ENCODE results near the gene ABCB11. TPM values are rescaled to one million over a fixed set of nuclear protein-coding genes. Genes with fewer than 3 reads are reported as not detected.
"Not testable (repeated sequence)": the region's sequence is repeated elsewhere in the genome, so short reads cannot be mapped to it uniquely, and the experiment has no call there.

Gene ABCB11
- polyA plus RNA-seq (ENCODE audit: insufficient read length), result not detected

DNA sequence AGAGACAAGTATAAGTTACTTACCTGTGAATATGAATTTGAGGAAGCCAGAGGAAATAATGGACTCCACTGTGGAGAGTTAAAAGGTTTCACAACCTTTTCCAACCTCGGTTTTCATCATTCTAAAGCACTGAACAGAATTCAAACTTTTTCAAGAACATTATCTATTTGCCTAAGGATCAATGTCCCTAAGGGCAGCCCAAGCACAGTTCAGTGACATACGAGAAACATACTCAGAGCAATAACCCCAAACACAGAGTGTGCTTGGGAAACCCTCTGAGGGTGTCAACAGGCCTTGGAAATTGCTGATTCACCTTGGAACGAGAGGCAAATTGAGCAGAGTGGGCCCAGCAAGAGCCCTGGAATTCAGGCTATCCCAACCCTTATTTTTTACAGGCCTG lies at the start of gene ABCB11:
TSS of gene ABCB11 (minus strand) at position 123 of the 400 bp plus-strand sequence. CDS start 13,199 bp downstream, outside the sequence.
- DNase-seq (ENCODE audit: low read depth), result no peak

DNA sequence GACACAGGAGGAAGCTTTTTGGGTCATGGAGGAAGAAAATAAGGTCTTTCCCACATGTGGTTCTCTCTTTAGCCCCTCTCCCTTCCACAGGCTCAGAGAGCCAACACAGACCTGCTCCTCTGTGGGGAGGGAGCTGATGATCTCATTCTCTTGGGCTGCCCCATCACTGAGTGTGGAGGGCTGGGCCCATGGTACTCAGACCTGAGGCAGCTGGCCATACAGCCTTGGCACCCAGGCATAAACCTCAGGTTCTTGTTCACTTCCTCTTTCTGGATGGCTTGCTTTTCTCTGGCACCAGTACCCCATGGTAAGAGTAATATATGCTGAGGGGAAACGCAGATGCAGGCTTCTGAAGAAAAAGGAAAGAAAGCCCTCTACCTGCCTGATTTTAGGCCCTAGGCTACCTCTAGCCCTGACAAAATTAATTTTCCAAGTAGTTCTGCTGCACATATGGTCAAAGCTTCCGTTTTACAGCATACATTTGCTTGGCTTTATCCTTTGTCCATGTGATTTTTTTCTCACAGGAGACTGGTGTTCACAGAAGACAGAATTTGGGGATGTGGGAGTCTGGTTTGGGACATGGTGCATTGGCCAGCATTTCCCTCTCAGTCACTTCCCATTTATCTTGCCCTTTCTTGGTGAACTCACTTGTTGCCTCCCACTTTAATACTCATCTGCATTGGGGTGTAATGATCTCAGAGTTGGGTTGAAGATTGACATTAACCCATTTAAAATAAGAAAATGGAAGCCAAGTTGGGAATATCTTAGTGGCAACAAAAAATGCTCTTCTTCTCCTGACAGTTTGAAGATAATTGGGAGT lies 49.3 kb upstream of the ABCB11 start:
- DNase-seq (ENCODE audit: low read depth), result no peak

DNA sequence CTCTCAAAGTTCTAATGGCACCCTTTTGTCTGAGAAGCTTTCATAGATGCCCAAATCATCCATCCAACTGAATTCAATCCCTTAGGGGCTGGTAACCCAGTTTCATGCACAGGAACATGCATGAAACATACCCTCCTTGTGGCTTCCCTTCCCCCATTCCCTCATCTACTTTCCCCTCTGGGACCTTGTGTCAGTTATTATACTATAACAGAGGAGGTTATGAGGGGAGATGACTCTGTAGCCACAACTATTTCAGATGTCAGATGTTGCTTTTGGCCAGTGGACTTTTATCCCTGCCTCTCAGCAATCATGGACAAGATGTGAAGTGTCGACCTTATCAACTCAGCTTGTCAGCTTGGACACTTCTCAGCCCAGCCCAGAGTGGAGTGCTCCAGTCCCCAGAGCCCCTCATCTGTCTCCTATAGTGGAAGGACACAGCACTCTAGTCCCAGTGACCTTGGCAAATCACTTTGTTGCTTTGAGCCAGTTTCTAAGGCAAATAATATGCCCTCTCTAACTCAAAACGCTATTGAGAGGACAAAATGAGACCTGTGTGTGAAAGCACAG lies 46.6 kb upstream of the ABCB11 start:
- no peak for DNase-seq (ENCODE audit: low read depth)

DNA sequence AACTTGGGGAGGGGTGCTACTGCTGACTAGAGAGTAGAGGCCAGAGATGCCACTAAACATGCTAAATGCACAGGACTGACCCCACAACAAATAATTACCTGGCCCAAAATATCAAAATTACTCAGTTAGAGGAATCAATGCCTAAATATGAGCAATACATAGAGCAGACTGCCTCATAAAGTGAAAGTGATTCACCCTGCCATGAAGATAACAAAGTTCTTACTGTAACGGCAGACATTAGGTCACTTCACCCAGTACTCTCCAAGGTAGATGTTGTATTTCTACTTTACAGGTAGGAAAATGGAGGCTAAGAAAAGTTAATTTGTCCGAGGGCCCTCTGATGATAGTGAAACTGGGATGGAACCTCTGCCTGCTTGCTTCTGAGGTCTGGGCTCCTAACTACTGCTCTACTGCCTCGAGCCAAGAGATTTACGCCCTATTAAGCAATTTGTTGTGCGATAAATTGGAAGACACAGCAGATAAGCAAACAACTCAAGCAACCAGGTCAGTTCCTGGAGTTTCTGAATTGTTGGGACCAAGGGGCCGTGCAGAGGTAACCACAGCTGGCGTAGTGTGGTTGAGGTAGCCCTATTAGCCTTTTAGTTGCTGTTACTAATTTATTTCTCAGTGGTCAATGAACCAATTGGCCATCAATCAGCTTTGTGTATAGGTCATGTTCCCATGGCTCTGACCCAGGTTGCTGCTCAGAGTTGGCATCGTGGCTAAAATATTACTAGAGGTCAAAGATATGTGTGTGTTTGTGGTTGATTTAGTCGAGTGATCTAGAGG lies 43.0 kb upstream of the ABCB11 start:
- no peak for DNase-seq (ENCODE audit: low read depth)

DNA sequence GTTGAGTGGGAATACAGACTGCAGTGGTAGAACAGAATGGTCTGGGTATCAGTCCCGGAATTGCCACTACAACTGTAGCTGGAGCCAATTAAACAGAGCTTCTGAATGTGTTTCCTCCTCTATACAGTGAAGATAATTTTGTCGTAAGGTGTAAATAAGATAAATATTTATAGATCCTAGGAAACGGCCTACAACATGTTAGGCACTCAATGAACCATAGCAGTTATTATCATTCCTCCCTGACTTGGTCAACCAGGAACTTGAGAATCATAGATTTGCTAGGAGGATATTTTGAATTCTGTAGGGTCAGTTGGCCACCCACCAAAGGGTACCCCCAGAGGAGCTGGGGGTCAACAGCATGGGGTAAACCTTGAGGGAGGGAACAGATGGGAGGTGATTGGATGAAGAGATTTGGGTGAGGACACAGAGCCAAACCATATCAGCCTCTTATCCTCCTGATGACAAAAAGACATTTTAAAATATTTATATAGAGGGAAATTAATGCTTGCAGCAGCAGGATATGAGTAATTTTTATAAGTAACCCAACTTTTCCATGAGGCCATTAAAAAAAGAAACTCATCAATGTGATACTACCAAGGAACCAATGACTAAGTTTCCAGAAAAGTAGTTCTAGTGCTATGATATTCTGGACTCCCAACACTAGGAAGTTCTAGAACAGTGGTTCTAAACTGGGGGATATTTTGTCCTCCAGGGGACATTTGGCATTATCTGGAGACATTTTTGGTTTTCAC lies 42.3 kb upstream of the ABCB11 start:
- DNase-seq (ENCODE audit: low read depth), result no peak

DNA sequence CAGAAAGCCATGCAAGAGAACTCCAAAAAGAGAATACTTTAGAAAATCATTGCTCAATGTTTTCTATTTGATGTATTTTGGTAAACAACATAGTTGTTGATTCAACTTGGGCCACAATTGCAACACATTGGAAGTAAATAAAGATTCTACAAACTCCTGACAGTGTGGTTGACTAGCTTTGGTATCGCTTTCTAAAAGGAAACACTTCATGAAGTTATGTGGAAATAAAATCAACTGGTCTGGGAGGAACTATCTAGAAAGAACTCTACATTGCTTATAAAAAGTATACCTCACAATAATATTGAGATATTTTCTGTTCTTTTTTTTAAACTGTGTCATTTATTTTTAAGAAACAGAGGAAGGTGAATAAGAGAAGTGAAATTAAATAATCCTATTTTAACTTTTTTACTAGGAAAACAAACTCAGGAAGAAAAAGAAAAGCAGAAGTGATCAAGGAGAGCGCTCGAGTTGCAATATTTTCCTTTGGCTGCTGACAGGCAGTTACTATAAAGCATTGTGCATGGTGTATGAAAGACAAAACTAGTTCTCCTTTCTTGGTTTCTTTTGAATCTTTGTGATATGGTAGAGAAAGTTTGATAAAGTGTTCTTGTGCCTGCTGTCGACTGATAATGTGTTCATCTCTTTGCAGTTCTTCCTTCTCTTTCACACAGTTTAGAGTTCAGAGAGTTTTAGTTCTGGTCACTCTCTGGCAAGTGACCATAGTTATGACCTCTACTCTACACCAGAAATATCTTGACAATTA lies 41.2 kb upstream of the ABCB11 start:
- no peak for DNase-seq (ENCODE audit: low read depth)

DNA sequence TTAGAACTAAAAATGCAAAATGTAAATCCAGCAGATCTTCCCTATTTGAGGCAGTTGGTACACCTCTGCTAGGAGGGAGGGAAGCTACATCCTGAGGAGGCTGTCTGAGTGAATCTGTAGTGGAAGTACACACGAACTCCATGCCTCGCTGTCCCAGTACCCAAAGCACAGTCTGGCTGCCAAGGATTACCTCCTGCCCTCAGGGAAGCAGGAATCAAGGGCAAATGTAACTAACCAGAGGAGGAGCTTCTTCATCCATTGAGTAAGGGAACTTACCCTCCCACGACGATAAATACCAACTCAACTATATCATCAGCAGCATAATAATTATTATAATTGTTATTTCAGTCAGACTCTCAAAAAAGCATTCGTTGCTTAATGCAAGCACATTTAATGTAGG lies 40.3 kb upstream of the ABCB11 start:
- DNase-seq (ENCODE audit: low read depth), result no peak

DNA sequence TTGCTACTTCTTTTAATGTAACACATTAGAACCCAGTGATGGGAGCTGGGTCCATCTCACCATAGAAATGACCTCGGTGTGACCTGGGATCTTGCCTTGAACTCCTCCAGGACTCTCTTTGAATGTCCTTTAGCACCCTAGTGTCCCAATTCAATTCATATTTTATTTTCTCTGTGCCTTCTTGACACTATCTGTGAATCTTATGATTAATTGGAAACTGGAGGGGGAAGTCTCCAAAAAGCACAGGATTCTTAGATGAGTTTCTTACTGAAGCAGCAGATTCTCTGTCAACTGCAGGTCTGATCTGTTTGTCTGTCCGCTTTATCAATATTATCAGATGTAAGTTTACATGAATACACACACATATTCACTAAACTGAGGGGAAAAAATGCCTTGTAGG lies 38.7 kb upstream of the ABCB11 start:
- DNase-seq (ENCODE audit: low read depth), result no peak

DNA sequence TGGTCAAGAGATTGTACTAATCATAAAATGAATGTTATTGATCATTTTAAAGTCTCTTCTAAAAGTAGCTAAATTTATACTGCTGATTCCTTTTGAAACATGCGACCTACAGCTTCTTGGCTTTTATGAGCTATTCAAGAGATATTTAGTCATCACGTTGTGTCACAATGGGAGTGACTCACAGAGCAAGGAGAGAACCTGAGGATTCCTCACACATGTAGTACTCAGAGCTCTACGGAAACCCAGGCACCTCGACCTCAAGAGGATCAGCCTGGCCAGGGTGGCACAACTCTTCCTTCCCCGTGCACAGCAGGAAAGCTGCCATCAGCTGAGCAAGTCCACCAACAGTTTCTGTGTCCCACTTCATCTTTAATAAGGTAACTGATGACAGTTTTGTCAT lies 38.2 kb upstream of the ABCB11 start, which contains the start of gene DHRS9:
TSS of gene DHRS9 (plus strand) at position 223 of the 400 bp plus-strand sequence. CDS start 12,019 bp downstream, outside the sequence.
- DNase-seq (ENCODE audit: low read depth), result no peak

DNA sequence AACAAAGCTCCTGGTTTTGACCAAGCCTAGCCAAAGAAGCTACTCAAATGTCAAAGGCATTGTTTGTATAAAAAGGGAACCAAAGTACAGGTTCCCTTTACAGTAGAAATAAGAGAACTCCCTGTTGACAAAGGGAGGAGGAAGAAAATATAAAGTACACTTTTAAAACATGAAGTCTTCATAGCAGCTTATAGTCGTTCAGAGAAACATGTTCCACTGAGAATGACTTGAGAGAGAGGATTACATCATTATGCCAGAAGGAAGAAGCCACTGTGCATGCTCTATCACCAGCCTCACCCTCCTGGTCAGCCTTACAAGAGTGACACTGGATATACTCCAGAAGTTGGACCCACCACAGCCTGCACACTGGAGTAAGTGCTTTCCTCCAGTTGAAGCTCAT lies 35.8 kb upstream of the ABCB11 start:
- DNase-seq (ENCODE audit: low read depth), result no peak

DNA sequence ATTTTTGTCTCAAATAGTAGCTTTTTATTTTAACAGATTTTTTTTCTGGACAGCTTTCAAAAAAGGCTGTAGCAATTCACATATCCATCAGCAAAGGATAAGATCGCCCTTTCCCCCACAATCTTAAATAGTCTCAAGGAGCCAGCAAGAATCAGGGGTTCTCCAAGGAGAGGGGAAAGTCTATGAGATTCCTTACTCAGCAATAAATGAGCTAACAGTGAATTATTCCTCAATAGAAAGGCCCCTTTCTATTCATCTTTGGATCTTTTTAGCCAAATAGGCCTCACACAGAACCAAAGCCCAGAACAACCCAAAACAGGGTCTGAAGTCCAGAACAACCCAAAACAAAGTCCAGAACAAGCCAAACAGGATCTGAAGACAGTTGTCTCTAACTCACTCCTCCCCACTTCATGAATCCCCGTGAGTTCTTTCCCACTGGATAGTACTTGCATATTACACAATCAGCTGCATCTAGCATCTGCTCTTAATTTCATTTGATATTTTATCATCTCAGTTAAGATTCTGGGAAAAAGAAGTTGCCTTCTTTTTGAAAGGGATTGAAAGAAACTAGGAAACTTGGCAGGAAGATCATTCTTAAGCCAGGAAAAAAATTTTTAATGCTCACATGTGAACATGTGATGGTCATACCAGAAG lies 34.9 kb upstream of the ABCB11 start:
- DNase-seq (ENCODE audit: low read depth), result no peak

DNA sequence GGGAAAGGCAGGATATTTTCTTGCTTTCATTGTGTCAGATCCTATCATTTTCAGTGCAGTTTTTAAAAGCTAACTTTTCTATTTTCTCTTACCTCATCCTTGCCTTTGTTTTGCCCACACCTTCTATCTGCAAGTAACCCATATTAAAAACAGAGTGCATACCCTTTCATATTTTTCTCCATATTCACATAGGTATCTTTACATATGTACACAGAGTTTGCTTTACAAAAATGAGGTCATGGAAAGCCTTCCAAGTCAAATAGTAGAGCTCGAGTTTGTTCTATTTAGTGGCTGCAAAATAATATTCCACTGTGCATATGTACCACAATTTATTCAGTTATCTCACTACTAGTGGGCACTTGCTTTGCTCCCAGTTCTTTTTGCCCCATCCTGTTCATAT lies 34.3 kb upstream of the ABCB11 start:
- no peak for DNase-seq (ENCODE audit: low read depth)

DNA sequence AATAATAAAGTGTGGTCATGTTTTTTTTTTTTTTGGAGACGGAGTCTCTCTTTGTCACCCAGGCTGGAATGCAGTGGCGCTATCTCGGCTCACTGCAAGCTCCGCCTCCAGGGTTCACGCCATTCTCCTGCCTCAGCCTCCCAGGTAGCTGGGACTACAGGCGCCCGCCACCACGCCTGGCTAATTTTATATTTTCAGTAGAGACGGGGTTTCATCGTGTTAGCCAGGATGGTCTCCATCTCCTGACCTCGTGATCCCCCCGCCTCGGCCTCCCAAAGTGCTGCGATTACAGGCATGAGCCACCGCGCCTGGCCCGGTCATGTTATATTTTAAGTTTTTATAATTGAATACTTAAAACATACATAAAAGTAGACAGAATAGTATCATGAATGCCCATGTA lies 33.1 kb upstream of the ABCB11 start:
- not testable (repeated sequence) for DNase-seq (ENCODE audit: low read depth)

DNA sequence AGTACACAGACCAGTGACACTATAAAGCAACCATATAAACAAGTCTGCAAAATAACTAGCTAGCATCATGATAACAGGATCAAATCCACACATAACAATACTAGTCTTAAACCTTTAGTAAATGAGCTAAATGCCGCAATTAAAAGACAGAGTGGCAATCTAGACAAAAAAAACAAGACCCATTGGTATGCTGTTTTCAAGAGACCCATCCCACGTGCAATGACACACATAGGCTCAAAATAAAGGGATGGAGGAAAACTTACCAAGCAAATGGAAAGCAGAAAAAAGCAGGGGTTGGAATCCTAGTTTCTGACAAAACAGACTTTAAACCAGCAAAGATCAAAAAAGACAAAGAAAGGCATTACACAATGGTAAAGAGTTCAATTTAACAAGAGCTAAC lies 23.5 kb upstream of the ABCB11 start:
- not testable (repeated sequence) for DNase-seq (ENCODE audit: low read depth)

DNA sequence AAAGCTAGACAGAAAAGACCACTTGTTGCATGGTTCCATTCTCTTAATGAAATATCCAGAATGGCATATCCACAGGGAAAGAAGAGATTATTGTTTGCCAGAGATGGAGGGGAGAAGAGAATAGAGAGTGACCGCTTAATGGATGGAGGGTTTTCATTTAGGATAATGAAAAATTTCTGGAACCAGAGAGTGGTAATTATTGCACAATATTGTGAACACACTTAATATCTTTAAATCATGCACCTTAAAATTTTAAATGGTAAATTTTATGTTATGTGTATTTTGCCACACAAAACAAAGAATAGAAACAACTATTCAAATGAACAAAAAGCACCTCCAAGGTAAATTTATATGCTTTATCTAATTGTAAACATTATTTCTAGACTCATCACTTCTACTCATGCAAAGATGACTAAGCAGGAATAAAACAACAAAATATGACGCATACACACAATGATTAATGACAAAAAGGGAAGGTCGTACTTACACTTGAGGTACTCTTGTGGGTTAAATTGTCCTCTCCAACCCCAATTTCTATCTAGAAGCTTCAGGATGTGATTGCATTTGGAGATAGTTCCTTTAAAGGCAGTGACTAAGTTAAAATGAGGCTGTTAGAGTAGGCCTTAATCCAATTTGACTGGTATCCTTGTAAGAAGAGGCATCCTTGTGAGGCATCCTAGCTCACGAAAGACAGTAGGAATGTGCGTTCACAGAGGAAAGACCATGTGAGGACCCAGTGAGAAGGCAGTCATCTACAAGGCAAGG lies 19.5 kb upstream of the ABCB11 start:
- DNase-seq (ENCODE audit: low read depth), result no peak

DNA sequence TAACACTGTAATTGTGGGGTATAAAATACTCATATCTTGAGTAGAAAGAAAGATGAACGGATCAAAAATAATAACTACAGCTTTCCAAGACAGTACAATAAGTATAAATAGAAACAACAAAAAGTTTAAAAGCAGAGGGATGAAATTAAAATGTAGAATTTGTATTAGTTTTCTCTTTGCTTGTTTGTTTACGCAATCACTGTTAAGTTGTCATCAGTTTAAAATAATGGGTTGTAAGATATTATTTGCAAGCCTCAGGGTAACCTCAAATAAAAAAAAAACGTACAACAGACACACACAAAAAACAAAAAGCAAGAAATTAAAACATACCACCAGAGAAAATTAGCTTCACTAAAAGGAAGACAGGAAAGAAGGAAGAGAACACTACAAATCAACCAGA lies 18.0 kb upstream of the ABCB11 start:
- DNase-seq (ENCODE audit: low read depth), result no peak

DNA sequence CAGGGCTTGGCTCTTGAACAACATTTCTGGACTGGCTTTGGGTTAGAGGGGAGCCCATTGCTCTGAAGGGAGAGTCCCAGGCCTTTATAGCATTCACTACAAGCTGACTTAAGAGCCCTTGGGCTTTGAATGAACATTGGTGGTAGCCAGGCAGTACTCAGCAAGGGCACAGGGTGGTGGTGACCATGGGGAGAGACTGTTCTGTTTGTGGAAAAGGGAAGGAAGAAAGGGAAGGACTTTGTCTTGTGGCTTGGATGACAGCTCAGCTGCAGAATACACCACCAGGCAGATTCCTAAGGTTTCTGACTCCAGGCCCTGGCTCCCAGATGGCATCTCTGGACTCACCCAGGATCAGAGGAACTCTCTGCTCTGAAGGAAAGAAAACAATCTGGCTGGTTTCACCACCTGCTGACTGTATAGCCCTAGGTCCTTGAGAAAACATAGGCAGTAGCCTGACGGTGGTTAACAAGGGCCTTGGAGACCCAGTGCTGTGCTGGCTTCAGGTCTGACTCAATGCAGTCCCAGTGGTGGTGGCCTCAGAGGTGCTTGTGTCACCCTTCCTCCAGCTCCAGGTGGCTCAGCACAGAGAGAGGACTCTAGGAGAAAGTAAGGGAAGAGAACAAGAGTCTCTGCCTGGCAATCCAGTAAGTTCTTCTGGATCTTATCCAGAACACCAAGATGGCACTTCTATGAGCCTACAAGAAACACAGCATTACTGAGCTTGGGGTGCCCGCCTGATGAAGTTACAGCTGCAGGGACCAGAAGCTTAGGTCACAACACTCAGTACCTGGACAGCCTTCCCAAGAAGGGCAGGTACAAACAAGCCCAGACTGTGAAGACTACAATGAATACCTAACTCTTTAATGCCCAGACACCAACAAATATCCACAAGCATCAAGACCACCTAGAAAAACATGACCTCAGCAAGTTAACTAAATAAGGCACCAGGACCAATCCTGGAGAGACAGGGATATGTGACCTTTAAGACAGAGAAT lies 16.4 kb upstream of the ABCB11 start:
- no peak for DNase-seq (ENCODE audit: low read depth)

DNA sequence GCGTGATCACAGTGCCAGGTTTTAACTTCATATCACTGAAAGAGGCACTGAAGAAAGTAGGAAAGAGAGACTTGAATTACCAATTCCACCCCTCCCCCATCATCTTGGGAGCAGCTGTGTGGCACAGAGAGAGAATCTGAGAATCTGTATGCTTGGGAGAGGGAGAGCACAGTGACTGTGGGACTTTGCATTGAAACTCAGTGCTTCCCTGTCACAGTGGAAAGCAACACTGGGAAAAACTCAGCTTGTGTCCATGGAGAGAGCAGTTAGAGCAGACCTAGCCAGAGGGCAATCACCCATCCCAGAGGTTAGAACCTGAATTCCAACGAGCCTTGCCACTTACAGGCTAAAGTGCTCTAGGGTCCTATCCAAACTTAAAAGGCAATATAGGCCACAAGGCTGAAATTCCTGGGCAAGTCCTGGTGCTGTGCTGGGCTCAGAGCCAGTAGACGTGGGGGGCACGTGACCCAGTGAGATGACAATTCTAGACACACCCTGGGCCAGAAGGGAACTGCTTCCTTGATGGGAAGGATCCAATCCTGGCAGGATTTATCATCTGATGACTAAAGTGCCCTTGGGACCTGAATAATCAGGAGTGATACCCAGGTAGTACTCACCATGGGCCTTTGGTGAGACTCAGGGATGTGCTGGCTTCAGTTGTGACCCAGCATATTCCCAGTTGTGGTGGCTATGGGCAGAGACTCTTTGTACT lies 15.5 kb upstream of the ABCB11 start:
- DNase-seq (ENCODE audit: low read depth), result no peak
